Adrenal gland (tissue), 5 donors: ENCODE results near the gene MFAP3L.

Experiments used
- CTCF ChIP-seq, 6 experiments: fragments of 450-650 bp in 4 of 6; fragments of 200-600 bp in 2 of 6; sonication (generic) in 1 of 6; IDR thresholded peaks; 1 replicate in 5 of 6; 2 replicates in 1 of 6; pipeline versions ENCODE4 v1.5.1 to v1.8.0; 2016 to 2021; ENCODE audit warnings: antibody characterized with exemption in 6 of 6, mild to moderate bottlenecking in 2 of 6, moderate library complexity in 1 of 6
- POLR2A ChIP-seq, 2 donors: fragments of 450-650 bp; IDR thresholded peaks; one replicate each; pipeline ENCODE4 v1.6.1; 2017; ENCODE audit warnings: antibody characterized with exemption in 2 of 2, mild to moderate bottlenecking in 2 of 2, moderate library complexity in 1 of 2
- donor health status: DM: no; HTN: no; CAD: no.

GRCh38 chr4:170051402-170051801 lies 25.2 kb upstream of the MFAP3L start:
- TF ChIP-seq CTCF (IDR thresholded peaks at IDR 0.05) (no peak), POLR2A (IDR thresholded peaks at IDR 0.05) (no peak)
